Measurements from ENCODE around the gene UNG.

The UNG gene

DNA sequence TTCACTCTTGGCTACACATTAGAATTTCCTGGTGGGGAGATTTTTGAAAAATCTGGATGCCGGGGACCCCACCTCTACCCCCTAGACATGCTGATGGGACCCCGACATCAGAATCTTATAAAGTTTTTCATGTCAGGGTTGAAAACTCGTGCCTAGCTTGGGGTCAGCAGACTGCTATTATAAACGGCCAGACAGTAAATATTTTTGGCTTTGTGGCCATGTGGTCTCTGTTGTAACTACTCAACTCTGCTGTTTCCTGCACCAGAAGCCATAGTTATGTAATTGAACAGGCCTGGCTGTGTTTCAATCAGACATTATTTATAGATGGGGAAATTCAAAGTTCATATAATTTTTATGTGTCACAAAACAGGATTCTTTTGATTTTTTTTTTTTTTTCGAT is 60.6 kb downstream of the UNG start:
- DNase-seq, result no peak

- no peak for DNase-seq
Measured at GRCh38 chr12:109160433-109160832, 63.0 kb downstream of the UNG start.

Measured in NCI-H446 treated with DMSO at 0.1 percent for 48 hours (cell line).